ENCODE measurements around the gene TTC33.

DNA sequence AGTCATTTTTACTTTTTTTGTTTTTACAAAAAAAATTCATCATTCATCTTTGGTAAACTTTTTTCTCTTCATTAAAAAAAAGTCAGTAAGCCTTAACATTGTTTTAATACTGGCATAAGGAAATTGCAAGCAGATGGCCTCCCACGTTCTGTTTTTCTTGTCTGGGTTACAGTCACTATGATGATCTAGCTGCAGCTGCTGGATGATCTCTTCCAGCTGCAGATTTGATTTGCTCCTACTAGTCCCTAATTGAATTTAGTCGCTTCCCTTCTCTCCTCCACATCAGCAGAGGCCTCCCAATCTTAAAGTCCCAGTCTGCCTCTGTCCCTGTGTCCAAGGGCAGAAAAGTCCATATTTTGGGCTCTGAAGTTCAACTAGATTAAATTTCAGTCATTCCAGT lies 182.8 kb downstream of the TTC33 start:
- TF ChIP-seq EZH2phosphoT487 (IDR thresholded peaks at IDR 0.05) = no peak
- TF ChIP-seq, protein P1, sequence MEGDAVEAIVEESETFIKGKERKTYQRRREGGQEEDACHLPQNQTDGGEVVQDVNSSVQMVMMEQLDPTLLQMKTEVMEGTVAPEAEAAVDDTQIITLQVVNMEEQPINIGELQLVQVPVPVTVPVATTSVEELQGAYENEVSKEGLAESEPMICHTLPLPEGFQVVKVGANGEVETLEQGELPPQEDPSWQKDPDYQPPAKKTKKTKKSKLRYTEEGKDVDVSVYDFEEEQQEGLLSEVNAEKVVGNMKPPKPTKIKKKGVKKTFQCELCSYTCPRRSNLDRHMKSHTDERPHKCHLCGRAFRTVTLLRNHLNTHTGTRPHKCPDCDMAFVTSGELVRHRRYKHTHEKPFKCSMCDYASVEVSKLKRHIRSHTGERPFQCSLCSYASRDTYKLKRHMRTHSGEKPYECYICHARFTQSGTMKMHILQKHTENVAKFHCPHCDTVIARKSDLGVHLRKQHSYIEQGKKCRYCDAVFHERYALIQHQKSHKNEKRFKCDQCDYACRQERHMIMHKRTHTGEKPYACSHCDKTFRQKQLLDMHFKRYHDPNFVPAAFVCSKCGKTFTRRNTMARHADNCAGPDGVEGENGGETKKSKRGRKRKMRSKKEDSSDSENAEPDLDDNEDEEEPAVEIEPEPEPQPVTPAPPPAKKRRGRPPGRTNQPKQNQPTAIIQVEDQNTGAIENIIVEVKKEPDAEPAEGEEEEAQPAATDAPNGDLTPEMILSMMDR (IDR thresholded peaks at IDR 0.05) = no peak
